Memory B cell (primary cell): Measurements from ENCODE around the gene ABHD14A.

Experiments
- ATAC-seq: fragments of 150-1000 bp; cut with Tn5 transposase; 2 replicates; pipeline ENCODE4 v1.10.0; 2021; ENCODE audit warnings: low read depth, mild to moderate bottlenecking, moderate library complexity
- DNase-seq, 2 donors: peaks; one replicate each; pipeline ENCODE4 v3.0.0; 2022; ENCODE audit warnings: low spot score in 2 of 2
- H3K27ac Mint-ChIP-seq: one replicate; pipeline ENCODE4 v1.8.0; 2022; ENCODE audit warnings: mild to moderate bottlenecking, moderate library complexity, mixed read lengths
- H3K27me3 Mint-ChIP-seq: one replicate; pipeline ENCODE4 v1.8.0; 2022; ENCODE audit warnings: mixed read lengths
- H3K36me3 Mint-ChIP-seq: one replicate; pipeline ENCODE4 v1.8.0; 2022; ENCODE audit warnings: mild to moderate bottlenecking, mixed read lengths
- H3K4me1 Mint-ChIP-seq: one replicate; pipeline ENCODE4 v1.8.0; 2022; ENCODE audit warnings: mixed read lengths
- H3K4me3 Mint-ChIP-seq: one replicate; pipeline ENCODE4 v1.8.0; 2022; ENCODE audit warnings: mild to moderate bottlenecking, moderate library complexity, mixed read lengths
- H3K9me3 Mint-ChIP-seq: one replicate; pipeline ENCODE4 v1.8.0; 2022; ENCODE audit warnings: mixed read lengths

Gene ABHD14A

GRCh38 chr3:51997172-51997571, 22.3 kb downstream of the ABHD14A start:
- Mint-ChIP-seq H3K27ac (no peak overlapping the region), H3K4me3 (peak overlapping the region; percentile 21), H3K27me3 (no peaks in the 10 kb centered on the region)

DNA sequence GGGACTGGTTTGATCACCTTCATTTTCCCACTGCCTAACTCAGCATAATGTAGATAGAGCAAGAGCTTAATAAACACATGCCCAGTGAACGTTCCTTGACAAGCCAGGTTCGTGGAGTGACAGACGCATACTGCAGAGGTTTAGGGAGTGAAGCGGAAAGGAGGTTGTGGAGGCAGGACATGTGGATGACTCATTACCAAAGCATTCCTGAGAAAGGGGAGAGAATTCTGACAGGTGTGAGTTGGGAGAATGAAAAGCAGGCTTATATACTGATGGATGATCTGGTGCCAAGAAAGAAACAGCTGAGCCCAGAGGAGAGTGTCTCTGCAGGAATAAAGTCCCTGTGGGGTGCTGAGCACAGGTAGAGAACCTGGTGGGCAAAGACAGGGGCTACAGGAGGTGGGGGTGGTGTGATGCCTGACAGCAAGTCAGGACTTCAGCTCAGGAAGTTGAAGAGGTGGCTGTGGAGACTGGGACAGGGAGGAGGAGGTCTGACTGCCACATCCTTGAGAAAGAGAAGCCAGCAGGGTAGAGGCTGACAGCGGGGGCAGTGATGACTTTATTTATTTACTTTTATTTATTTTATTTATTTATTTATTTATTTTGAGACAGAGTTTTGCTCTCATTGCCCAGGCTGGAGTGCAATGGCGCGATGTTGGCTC, 23.2 kb downstream of the ABHD14A start:
- no peak for ATAC-seq
- no peak for DNase-seq

More at GRCh38 chr3:51997172-51997571, 22.3 kb downstream of the ABHD14A start:
- H3K9me3 Mint-ChIP-seq, result no peaks in the 10 kb centered on the region
- no peak for ATAC-seq
- no peak for DNase-seq
- H3K4me1 Mint-ChIP-seq, result peaks cover 20% of the 10 kb centered on the region
- peaks cover 12% of the 10 kb centered on the region for H3K36me3 Mint-ChIP-seq

GRCh38 chr3:51998774-51999173, 23.9 kb downstream of the ABHD14A start:
- Mint-ChIP-seq H3K27me3 (no peaks in the 10 kb centered on the region), H3K9me3 (no peaks in the 10 kb centered on the region), H3K4me1 (peaks cover 17% of the 10 kb centered on the region), H3K4me3 (no peak overlapping the region), H3K27ac (no peak overlapping the region), H3K36me3 (peaks cover 10% of the 10 kb centered on the region)
- DNase-seq, result no peak
- no peak for ATAC-seq

More for the DNA sequence above, 23.2 kb downstream of the ABHD14A start:
- Mint-ChIP-seq H3K36me3 (peaks cover 11% of the 10 kb centered on the region), H3K4me1 (peaks cover 20% of the 10 kb centered on the region), H3K27ac (no peak overlapping the region), H3K9me3 (no peaks in the 10 kb centered on the region), H3K27me3 (no peaks in the 10 kb centered on the region), H3K4me3 (no peak overlapping the region)

- Mint-ChIP-seq H3K27me3 (no peaks in the 10 kb centered on the region), H3K4me1 (peaks cover 9% of the 10 kb centered on the region), H3K4me3 (no peak overlapping the region), H3K36me3 (peaks cover 2% of the 10 kb centered on the region), H3K27ac (no peak overlapping the region), H3K9me3 (no peaks in the 10 kb centered on the region)
- ATAC-seq, result no peak
- DNase-seq, result no peak
Measured at GRCh38 chr3:51999846-52000245, 25.0 kb downstream of the ABHD14A start.

DNA sequence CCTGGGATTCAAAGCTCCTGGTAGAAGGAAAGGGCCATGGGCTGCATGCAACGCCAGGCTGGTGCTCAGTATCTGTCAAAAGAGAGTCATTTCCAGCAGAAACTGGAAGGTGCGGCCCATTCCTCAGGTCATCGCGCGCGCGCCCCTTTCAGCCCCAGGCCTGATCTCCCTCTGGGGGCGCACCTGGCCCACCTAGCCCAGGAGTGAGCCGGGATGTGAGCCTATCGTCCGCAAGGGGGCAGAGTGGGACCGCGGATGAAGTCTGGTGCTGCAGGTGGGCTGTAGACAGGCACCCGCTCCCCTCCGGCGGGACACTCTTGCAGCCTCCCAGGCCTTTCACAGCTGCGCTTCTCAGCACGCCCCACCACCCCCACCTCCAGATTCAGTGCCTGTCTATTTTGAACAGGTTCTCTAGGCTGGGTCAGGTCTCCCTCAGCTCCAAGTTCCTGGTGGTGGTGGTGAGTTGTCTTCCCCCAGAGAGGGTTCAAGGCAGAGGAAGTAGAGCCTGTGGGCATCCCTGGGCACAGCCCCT, 26.6 kb downstream of the ABHD14A start:
- Mint-ChIP-seq H3K9me3 (no peaks in the 10 kb centered on the region), H3K27ac (no peak overlapping the region), H3K4me3 (no peak overlapping the region), H3K4me1 (peaks cover 3% of the 10 kb centered on the region), H3K36me3 (no peaks in the 10 kb centered on the region), H3K27me3 (no peaks in the 10 kb centered on the region)
- peak; percentile 99 for ATAC-seq
- peak; percentile 87 to 92 for DNase-seq

DNA sequence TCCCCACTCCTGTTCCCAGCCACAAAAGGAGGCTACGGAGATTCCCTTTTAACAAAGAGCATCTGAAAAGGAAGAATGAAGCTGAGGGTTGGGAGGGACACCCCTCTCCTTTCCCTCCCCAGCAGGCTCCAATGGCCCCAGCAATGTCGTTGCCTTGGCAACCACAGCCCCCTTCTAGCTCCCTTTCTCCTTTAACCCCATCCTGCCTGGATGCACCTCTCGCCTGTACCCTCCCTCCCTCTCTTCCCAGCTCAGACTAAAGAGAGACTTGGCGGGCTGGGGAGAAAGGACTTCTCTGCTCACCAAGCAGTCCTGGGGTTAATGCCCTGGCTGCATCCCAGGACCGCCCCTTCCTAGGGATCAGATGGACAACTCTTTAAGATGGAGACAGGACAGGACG, 27.9 kb downstream of the ABHD14A start:
- peaks cover 3% of the 10 kb centered on the region for H3K4me1 Mint-ChIP-seq
- H3K9me3 Mint-ChIP-seq, result no peaks in the 10 kb centered on the region
- H3K27me3 Mint-ChIP-seq, result no peaks in the 10 kb centered on the region
- no peak for ATAC-seq
- H3K4me3 Mint-ChIP-seq, result no peak overlapping the region
- no peaks in the 10 kb centered on the region for H3K36me3 Mint-ChIP-seq
- DNase-seq, result no peak
- no peak overlapping the region for H3K27ac Mint-ChIP-seq

GRCh38 chr3:52004163-52004787, 29.4 kb downstream of the ABHD14A start:
- Mint-ChIP-seq H3K27me3 (no peaks in the 10 kb centered on the region), H3K4me1 (peaks cover 3% of the 10 kb centered on the region), H3K27ac (no peak overlapping the region), H3K4me3 (no peak overlapping the region), H3K9me3 (no peaks in the 10 kb centered on the region), H3K36me3 (no peaks in the 10 kb centered on the region)
- no peak for DNase-seq
- no peak for ATAC-seq

DNA sequence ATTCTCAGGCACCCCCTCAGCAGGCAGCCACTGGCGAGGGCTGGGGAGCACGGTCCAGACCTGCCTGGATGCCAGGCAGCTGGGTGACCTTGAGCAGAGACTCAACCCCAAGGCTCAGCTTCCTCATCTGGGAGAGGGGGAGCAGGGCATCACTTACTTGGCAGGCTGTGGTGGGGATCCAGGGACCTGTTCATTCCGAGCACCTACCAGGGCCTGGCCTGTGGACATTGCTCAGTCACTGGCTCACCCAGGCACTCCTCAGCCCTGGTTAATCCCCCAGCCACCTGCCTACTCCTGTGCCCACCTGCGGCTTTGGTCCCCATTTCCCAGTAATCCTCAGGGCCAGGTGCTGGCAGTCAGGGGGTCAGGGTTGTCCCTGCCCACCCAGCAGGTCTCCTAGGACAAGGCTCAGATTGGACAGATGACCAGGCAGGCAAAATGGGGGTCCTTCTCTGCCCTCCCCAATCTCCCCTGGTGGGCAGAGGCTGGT, 30.1 kb downstream of the ABHD14A start:
- DNase-seq, result no peak
- Mint-ChIP-seq H3K9me3 (no peaks in the 10 kb centered on the region), H3K36me3 (no peaks in the 10 kb centered on the region), H3K4me3 (no peak overlapping the region), H3K27ac (no peak overlapping the region), H3K27me3 (no peaks in the 10 kb centered on the region), H3K4me1 (peaks cover 3% of the 10 kb centered on the region)
- ATAC-seq, result no peak

DNA sequence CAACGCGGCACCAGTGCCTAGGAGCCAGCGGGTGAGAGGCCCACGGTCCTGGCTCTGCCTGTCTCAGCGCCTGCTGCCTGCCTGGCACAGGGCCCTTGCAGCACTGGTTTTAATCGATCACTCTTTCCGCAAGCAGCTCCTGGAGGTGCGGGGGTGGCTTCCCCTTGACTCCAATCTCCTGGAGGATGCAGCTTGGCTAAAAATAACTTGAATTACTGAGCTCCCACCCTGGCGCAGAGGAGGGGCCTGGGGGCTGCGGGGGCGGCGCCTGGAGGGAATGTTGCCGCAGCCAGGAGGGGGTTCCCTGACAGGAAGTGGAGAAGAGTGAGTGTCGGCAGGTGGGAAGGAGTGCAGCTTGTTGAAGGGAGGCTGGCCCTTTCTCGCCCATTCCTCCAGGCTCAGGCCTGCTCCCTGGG, 30.7 kb downstream of the ABHD14A start:
- ATAC-seq (no peak), DNase-seq (no peak)
- Mint-ChIP-seq H3K4me3 (no peak overlapping the region), H3K4me1 (peaks cover 3% of the 10 kb centered on the region), H3K9me3 (peaks cover 2% of the 10 kb centered on the region), H3K36me3 (no peaks in the 10 kb centered on the region), H3K27me3 (peaks cover 3% of the 10 kb centered on the region), H3K27ac (no peak overlapping the region)

GRCh38 chr3:52006017-52006819, 31.4 kb downstream of the ABHD14A start:
- H3K9me3 Mint-ChIP-seq, result peaks cover 2% of the 10 kb centered on the region
- no peak overlapping the region for H3K27ac Mint-ChIP-seq
- H3K4me1 Mint-ChIP-seq, result peaks cover 3% of the 10 kb centered on the region
- ATAC-seq (no peak), DNase-seq (no peak)
- H3K27me3 Mint-ChIP-seq, result peaks cover 3% of the 10 kb centered on the region
- H3K4me3 Mint-ChIP-seq, result no peak overlapping the region
- no peaks in the 10 kb centered on the region for H3K36me3 Mint-ChIP-seq

- Mint-ChIP-seq H3K27me3 (peaks cover 3% of the 10 kb centered on the region), H3K36me3 (no peaks in the 10 kb centered on the region), H3K4me3 (no peak overlapping the region), H3K27ac (no peak overlapping the region), H3K9me3 (peaks cover 2% of the 10 kb centered on the region), H3K4me1 (no peaks in the 10 kb centered on the region)
- no peak for DNase-seq
- no peak for ATAC-seq
Measured at GRCh38 chr3:52006820-52007133, 31.9 kb downstream of the ABHD14A start.

- Mint-ChIP-seq H3K27ac (no peak overlapping the region), H3K27me3 (peaks cover 5% of the 10 kb centered on the region), H3K36me3 (no peaks in the 10 kb centered on the region), H3K4me3 (no peak overlapping the region), H3K4me1 (no peaks in the 10 kb centered on the region), H3K9me3 (peaks cover 2% of the 10 kb centered on the region)
- ATAC-seq (no peak), DNase-seq (no peak)
Measured at GRCh38 chr3:52007291-52007690, 32.4 kb downstream of the ABHD14A start.

GRCh38 chr3:52010431-52010830, 35.6 kb downstream of the ABHD14A start:
- Mint-ChIP-seq H3K27ac (no peak overlapping the region), H3K9me3 (peaks cover 2% of the 10 kb centered on the region), H3K4me3 (no peak overlapping the region), H3K4me1 (no peaks in the 10 kb centered on the region), H3K36me3 (no peaks in the 10 kb centered on the region), H3K27me3 (peaks cover 5% of the 10 kb centered on the region)
- ATAC-seq (no peak), DNase-seq (no peak)

DNA sequence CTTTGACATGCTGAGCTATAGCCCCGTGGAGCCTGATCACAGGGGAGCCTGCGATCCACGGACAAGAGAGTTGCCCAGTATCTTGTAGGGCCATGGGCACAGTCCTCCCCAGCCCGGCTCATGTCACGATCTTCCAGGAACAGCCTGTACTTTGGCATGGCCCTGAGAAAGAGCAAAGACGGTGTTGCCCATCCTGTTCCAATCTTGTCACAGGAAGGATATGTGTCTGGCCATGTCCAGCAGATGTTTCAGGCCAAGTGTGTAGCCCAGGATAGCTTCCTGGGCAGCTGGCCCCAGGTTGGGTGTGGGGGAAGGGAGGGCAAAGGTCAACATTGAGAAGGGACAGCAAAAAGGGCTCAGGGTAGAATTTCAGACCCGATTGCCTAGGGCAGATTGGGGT, 37.8 kb downstream of the ABHD14A start:
- ATAC-seq (no peak), DNase-seq (no peak)
- H3K36me3 Mint-ChIP-seq, result no peaks in the 10 kb centered on the region
- H3K27ac Mint-ChIP-seq, result no peak overlapping the region
- no peak overlapping the region for H3K4me3 Mint-ChIP-seq
- no peaks in the 10 kb centered on the region for H3K4me1 Mint-ChIP-seq
- H3K9me3 Mint-ChIP-seq, result peaks cover 2% of the 10 kb centered on the region
- H3K27me3 Mint-ChIP-seq, result peaks cover 5% of the 10 kb centered on the region
